HG03103 (cell line): ENCODE measurements around the gene SLC25A43.
"Not testable (repeated sequence)": the region's sequence is repeated elsewhere in the genome, so short reads cannot be mapped to it uniquely, and the experiment has no call there.

Source experiments
- ATAC-seq: cut with Tn5 transposase; IDR thresholded peaks from one replicate; pipeline ENCODE4 v1.9.1; 2021; ENCODE audit warnings: low read depth; ENCODE audit not compliant: unreplicated experiment

The SLC25A43 gene

DNA sequence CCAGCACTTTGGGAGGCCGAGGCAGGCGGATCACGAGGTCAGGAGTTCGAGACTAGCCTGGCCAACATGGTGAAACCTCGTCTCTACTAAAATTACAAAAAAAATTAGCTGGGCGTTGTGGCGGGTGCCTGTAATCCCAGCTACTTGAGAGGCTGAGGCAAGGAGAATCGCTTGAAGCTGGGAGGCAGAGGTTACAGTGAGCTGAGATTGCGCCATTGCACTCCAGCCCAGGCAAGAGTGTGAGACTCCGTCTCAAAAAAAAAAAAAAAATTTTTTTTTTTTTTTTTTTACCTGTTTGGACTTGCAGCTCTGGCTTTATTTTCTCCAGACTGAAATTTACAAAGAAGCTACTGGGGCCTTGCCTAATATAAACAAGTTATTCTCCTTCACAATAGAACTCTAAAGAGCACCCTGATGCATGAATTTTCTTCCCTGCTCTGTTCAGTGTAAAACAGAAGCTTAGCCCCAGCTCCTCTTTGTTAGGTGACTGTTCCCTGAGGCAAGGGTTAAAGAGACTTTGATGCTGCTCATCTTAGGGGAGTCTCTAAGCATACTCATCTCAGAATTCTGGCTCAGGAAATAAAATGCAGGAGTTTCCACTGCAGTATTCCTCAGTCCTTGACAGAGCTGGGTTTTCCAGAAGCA is 94.8 kb downstream of the SLC25A43 start:
- ATAC-seq, result not testable (repeated sequence)

DNA sequence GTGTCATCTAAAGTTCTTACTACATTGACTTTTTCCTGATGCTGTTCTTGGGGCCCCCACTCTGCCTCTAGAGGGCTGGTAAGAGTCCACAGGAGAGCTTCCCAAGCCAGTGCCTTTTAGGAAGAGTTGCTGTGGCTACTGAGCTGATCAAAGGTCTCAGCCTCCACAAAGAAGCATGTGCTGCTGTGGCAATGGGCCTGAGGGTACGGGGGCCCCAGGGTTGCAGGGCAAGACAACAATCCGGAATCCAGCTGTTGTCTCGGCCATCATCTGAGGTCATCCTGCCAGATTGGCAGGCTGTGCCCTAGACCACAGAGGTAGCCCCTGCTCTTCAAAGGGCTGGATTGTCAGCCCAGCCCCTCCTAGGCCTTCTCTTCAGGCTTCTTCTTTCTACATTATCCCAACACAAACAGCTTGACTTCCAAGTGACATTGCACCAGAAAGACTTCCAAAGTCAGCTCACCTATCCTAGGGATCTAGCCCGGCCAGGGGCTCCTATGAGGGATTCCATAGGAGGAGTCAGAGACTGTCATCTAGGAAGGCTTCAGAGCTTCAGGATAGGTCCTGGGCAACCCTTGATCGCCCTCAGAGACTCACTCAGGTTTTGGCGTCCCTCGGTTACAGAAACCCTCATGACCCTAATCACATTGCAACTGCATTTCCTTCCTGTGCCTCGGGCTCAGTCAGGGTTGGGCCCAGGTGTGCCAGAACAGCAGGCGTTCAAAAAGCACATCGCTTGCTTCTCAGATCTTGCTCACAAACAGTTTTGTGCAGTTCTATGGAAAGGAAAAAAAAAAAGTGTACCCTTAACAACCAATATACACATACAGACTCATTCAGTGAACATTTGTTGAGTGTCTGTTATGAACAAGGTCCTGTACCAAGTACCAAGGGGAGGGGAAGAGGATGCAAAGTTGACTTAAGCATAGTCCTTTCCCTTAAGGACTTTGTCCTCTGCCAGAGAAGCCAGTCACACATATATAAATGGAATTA is 96.9 kb downstream of the SLC25A43 start:
- ATAC-seq, result no peak

DNA sequence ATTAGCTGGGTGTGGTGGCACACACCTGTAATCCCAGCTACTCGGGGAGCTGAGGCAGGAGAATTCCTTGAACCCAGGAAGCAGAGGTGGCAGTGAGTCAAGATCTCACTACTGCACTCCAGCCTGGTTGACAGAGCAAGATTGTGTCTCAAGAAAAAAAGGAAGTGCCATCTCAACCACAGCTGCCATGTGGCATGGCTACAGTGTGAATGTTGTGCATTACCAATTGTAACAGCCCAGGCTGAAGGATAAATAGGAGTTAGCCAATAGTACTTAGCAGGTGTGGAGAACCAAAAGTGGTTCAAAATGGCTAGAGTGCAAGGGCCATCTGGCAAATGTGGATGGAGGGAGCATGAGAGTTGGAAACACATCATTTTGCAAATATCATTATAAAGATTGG is 98.0 kb downstream of the SLC25A43 start:
- no peak for ATAC-seq

DNA sequence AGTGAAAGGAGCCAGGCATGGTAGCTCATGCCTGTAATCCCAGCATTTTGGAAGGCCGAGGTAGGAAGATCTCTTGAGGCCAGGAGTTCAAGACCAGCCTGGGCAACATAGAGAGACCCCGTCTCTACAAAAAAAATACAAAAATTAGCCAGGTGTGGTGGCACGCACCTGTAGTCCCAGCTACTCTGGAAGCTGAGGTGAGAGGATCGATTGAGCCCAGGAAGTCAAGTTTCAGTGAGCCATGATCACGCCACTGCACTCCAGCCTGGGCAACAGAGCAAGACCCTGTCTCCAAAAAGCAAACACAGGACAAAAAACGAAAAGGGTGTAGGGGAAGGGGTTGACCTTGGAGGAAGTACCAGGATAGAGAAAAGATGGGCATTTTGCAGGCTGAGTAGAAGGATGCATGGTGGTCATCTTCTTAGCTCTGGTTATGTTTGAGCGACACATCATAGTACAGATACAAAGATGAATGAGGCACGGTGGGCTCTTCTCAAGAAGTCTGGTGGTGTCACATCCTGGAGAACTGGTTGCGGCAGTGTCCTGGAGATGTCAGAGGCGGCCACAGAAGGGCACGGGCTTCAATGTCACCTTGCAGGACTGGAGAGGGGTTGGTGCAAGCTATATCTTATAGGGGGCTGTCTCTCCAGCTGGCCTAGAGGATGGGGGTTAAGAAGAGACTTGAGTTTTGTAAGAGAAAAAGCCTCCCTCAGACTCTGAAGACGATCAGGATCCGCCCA is 101.1 kb downstream of the SLC25A43 start:
- no peak for ATAC-seq

DNA sequence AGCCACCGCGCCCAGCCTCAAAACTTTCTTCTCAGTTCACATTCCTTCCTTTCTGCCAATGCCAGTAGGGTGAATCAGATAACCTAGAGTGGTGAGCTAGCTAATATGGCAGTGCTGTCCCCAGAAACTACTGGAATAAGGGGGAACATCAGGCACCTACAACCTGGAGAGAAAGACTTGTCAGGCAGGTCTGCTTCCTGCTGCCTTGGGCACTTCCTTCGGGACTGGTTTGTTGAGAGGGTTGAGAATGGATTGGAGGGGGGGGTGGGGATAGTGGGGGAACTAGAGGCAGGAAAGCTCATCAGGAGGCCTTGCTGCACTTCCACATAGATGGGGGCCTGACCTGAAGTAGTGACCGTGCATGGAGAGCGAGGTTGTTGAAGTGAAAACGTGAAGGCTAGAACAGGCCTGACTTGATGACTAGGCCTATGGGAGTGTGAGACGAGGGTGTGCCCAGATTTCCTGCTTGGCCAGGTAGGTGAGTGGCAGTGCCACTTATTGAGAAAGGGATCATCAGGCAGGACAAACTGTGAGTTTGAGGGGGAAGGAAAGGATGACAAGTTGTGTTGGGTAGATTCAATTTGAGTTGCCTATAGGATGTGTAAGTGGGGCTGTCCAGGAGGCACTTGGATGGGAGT is 102.5 kb downstream of the SLC25A43 start:
- no peak for ATAC-seq

DNA sequence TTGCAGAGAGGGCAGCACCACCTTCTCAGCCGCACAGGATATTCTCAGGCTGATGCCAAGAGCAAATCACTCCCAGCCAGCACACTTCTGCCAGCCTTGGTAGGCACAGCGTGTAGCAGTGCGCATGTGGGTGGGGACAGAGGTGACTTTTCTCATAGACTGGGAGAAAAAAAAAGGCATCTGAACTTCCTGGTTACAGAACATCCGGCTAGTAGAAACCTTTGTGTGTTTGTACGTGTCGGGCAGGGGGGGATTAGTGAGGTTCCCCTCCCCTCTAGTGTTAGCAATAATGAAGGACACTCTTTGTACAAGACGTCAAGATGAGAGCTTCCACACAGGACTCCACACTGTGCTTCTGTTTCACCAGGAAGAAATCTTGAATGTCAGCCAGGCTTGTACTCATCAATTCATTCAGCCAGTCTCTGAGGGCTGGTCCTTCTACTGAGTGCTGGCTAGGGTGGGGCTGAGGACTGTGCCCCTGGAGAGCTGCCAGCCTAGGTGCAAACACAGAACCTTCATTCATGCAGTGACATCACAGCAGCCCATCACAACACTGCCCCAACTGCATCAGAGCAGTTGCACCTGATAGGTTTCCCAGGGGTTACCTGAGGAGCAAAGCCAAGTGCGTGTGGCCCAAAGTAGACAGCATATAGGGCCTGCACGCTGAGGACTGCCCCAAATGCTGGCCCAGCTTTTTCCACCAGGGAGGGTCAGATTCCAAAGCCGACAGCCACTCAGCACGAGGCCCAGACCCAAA is 103.8 kb downstream of the SLC25A43 start:
- no peak for ATAC-seq

DNA sequence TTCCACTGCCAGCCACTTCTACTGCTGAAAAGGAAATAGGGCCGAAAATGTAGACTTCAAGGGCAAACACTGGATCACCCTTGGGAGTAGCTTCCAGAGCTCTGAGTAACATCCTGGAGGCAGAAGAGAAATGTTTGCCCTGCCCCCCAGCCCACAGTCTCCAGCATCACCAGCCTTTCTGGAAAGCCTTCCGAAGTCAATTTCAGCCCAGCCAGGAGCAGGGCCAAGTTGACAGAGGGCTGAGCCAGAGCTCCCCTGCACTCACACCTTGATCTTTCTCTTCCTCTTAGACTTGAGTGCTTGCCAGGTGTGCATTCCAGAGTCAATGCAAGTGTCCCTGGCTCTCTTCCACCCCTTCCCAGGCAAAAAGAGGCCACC is 104.3 kb downstream of the SLC25A43 start:
- ATAC-seq, result no peak
